Activated B cell treated with CpG ODN at 0.5 μM for 24 hours (primary cell): ENCODE measurements around the gene ZNF100. TPM values are rescaled to one million over a fixed set of nuclear protein-coding genes. Genes with fewer than 3 reads are reported as not detected.

Experiments
- ATAC-seq: fragments of 200-7000 bp; cut with Tn5 transposase; one replicate; pipeline ENCODE4 v1.10.0; 2021; ENCODE audit warnings: low read depth, mild to moderate bottlenecking, moderate library complexity
- CTCF ChIA-PET: fragments of 350-600 bp; sonication (Branson Sonifier 250); formaldehyde crosslinking; loops from one replicate; lab custom pipeline; 2021; ENCODE audit warnings: antibody characterized with exemption; lab: Charles Lee
- POLR2A ChIA-PET: fragments of 350-600 bp; sonication (Branson Sonifier 250); formaldehyde crosslinking; loops from one replicate; lab custom pipeline; 2021; ENCODE audit warnings: antibody characterized with exemption; lab: Charles Lee
- DNase-seq: peaks from one replicate; pipeline ENCODE4 v3.0.0; 2022
- H3K27ac Mint-ChIP-seq: one replicate; pipeline ENCODE4 v1.8.0; 2020; ENCODE audit warnings: mixed read lengths
- H3K27me3 Mint-ChIP-seq: one replicate; pipeline ENCODE4 v1.8.0; 2021; ENCODE audit warnings: mixed read lengths
- H3K36me3 Mint-ChIP-seq: one replicate; pipeline ENCODE4 v1.8.0; 2021; ENCODE audit warnings: low read depth, mixed read lengths
- H3K4me1 Mint-ChIP-seq: one replicate; pipeline ENCODE4 v1.8.0; 2021; ENCODE audit warnings: mixed read lengths
- H3K4me3 Mint-ChIP-seq: one replicate; pipeline ENCODE4 v1.8.0; 2020; ENCODE audit warnings: mild to moderate bottlenecking, mixed read lengths
- H3K9me3 Mint-ChIP-seq: one replicate; pipeline ENCODE4 v1.8.0; 2020; ENCODE audit warnings: mixed read lengths
- intact Hi-C: fragments of 100-400 bp; cut with micrococcal nuclease; formaldehyde crosslinking; loops from one replicate; pipeline ENCODE4 v1.15.1; 2024
- total RNA-seq: library from RNA; stranded (reverse); gene quantifications from 2 replicates; pipeline ENCODE4 v1.2.3, GENCODE V29; 2022
- TF ChIP-seq, protein P1 (sequence below): fragments of 200-600 bp; IDR thresholded peaks from one replicate; pipeline ENCODE4 v1.8.0; 2022; ENCODE audit warnings: antibody characterized with exemption, mild to moderate bottlenecking

The ZNF100 gene
- total RNA-seq, 1 donor from 2014 or later: 22.4 TPM

DNA sequence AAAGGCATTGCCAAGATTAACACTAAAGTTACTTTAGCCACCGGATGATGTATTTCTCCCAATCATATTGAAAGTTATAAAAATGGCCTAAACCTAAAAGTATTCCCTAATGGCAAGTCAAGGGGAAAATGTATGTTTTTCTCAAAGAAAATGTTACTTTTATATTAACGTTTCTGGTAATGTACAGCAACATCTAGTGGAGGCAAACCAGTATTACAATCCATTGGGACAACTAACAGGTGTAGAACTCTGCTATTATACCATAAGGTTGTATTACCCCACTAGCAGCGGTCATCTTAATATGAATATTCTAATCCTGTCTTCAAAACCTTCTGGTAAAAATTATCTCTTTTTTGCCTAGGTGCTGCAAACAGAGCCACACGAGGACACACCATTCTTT lies 69.2 kb downstream of the ZNF100 start:
- ChIA-PET CTCF (interaction anchor here (1.2 to 1.4 kb wide), 2 partner anchors 215 to 496 kb away, joined by 4 read pairs; no protein-coding TSS in a partner anchor), POLR2A (no interaction called here)
- no peak for DNase-seq
- Mint-ChIP-seq H3K27me3 (no peaks in the 10 kb centered on the region), H3K4me1 (no peaks in the 10 kb centered on the region), H3K9me3 (no peaks in the 10 kb centered on the region), H3K36me3 (no peaks in the 10 kb centered on the region), H3K27ac (no peak overlapping the region), H3K4me3 (no peak overlapping the region)
- ATAC-seq: no peak
- TF ChIP-seq, protein P1, sequence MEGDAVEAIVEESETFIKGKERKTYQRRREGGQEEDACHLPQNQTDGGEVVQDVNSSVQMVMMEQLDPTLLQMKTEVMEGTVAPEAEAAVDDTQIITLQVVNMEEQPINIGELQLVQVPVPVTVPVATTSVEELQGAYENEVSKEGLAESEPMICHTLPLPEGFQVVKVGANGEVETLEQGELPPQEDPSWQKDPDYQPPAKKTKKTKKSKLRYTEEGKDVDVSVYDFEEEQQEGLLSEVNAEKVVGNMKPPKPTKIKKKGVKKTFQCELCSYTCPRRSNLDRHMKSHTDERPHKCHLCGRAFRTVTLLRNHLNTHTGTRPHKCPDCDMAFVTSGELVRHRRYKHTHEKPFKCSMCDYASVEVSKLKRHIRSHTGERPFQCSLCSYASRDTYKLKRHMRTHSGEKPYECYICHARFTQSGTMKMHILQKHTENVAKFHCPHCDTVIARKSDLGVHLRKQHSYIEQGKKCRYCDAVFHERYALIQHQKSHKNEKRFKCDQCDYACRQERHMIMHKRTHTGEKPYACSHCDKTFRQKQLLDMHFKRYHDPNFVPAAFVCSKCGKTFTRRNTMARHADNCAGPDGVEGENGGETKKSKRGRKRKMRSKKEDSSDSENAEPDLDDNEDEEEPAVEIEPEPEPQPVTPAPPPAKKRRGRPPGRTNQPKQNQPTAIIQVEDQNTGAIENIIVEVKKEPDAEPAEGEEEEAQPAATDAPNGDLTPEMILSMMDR: no peak
- intact Hi-C loops: loop anchor here (1.0 to 5.0 kb wide), 3 partner anchors 213 to 1451 kb away; no protein-coding TSS in a partner anchor

DNA sequence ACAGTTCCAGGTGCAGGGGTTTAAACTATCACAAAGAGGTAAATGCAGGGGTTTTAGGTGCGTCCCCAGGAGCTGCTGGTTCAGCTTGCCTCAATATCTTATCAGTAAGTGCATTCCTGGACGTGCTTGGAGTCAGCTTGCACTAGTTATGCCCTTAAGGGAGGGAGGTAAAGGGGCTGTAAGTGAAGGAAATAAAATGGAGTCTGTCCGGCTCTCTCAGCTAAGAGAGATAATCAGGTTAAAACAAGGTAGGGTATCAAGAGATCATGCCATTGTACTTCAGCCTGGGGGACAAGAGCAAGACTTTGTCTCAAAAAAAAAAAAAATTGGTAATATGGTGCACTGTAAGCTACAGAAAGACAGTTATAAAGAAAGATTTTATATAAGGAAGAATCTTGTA lies 69.7 kb downstream of the ZNF100 start:
- POLR2A ChIA-PET: no interaction called here
- no peak overlapping the region for H3K4me3 Mint-ChIP-seq
- H3K27me3 Mint-ChIP-seq: no peaks in the 10 kb centered on the region
- no peak overlapping the region for H3K27ac Mint-ChIP-seq
- DNase-seq: no peak
- H3K36me3 Mint-ChIP-seq: no peaks in the 10 kb centered on the region
- no peaks in the 10 kb centered on the region for H3K9me3 Mint-ChIP-seq
- TF ChIP-seq, protein P1: no peak
- intact Hi-C loops: loop anchor here (1.0 to 5.0 kb wide), 3 partner anchors 213 to 1450 kb away; no protein-coding TSS in a partner anchor
- CTCF ChIA-PET: interaction anchor here (1.2 to 1.4 kb wide), 2 partner anchors 214 to 496 kb away, joined by 4 read pairs; no protein-coding TSS in a partner anchor
- no peak for ATAC-seq
- H3K4me1 Mint-ChIP-seq: no peaks in the 10 kb centered on the region

DNA sequence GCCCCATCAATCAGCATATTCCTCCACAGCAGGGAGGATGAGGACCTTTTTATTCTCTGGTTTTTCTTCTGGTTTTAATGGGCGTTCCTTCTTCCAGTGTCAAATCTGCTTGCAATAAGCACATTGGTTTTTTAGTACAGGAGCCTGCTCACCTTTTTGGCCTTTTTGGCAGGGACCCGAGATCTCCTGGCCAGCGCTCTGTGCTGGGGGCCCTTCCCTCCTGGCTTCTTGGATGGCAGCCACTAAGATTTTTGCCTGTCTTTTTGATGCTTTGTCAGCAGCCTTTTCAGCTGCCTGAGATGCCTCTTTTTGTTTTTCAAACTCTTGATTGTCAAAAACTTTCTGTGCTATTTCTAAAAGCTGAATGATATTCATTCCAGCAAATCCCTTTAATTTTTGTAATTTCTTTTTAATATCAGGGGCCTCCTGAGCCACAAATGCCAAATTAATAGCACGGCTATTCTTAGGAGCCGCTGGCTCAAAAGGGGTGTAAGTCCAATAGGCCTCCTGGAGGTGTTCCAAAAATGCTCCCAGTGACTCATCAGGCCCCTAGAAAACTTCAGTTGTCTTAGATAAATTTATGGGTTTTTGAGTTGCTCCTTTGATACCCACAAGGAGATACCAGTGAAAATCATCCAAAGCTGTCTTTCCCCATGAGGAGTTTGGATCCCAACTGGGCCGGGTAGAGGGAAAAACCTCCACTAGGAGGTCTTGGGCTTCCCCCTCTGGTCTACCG lies 73.0 kb downstream of the ZNF100 start:
- Mint-ChIP-seq H3K4me3 (no peak overlapping the region), H3K9me3 (no peaks in the 10 kb centered on the region), H3K27me3 (no peaks in the 10 kb centered on the region), H3K4me1 (no peaks in the 10 kb centered on the region), H3K27ac (no peak overlapping the region), H3K36me3 (no peaks in the 10 kb centered on the region)
- ATAC-seq (no peak), DNase-seq (no peak)
- TF ChIP-seq, protein P1: no peak
- POLR2A ChIA-PET: no interaction called here
- CTCF ChIA-PET: no interaction called here
- intact Hi-C loops: no loop called here

DNA sequence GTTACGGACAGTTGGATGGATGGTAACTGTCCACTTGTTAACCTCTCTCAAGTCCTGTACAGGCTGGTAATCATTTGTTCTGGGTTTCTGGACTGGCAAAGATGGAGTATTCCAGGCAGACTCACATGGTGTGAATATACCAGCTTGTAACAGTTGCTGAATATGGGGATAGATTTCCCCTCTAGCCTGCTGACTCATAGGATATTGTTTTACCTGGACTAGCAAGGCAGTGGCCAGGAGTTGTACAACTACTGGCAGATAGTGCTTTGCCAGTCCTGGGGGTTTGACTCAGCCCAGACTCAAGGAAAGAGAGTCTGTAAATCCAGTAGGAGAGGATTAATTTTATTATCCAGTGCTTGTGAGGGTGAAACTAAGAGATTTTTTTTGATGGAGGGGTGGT lies 74.0 kb downstream of the ZNF100 start:
- no peak overlapping the region for H3K4me3 Mint-ChIP-seq

DNA sequence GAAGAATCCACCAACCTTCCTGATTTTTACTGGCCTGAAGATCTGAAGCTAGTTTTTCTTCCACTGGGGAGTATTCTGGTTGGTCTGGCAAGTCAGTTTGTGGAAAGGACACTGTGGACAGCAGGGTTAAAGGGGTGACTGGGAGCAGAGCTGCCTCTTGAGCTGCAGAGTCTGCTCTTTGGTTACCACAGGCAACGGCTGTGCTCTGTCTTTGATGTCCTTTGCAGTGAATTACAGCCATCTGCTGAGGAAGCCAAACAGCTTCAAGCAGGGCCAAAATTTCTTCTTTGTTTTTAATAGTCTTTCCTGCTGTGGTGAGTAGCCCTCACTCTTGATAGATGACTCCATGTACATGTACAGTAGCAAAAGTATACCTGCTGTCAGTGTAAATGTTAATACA lies 75.7 kb downstream of the ZNF100 start:
- DNase-seq (no peak), ATAC-seq (no peak)
- H3K4me1 Mint-ChIP-seq: no peaks in the 10 kb centered on the region
- H3K36me3 Mint-ChIP-seq: no peaks in the 10 kb centered on the region
- no peak overlapping the region for H3K27ac Mint-ChIP-seq
- TF ChIP-seq, protein P1: no peak
- ChIA-PET CTCF (no interaction called here), POLR2A (no interaction called here)
- H3K27me3 Mint-ChIP-seq: no peaks in the 10 kb centered on the region
- no peak overlapping the region for H3K4me3 Mint-ChIP-seq
- intact Hi-C loops: no loop called here
- no peaks in the 10 kb centered on the region for H3K9me3 Mint-ChIP-seq

More for the DNA sequence above, 74.0 kb downstream of the ZNF100 start:
- Mint-ChIP-seq H3K9me3 (no peaks in the 10 kb centered on the region), H3K36me3 (no peaks in the 10 kb centered on the region), H3K4me1 (no peaks in the 10 kb centered on the region), H3K27ac (no peak overlapping the region), H3K27me3 (no peaks in the 10 kb centered on the region)
- DNase-seq (no peak), ATAC-seq (no peak)
- POLR2A ChIA-PET: no interaction called here
- TF ChIP-seq, protein P1: no peak
- CTCF ChIA-PET: no interaction called here
- intact Hi-C loops: no loop called here
